HepG2 (cell line): ENCODE measurements around the gene ZNF341. TPM values are rescaled to one million over a fixed set of nuclear protein-coding genes. Genes with fewer than 3 reads are reported as not detected.

Source experiments
- ARNT ChIP-seq: fragments of 450-650 bp; IDR thresholded peaks from 2 replicates; pipeline ENCODE4 v1.6.1; 2017
- CBX5 ChIP-seq: sonication (generic); formaldehyde crosslinking; IDR thresholded peaks from 2 replicates; pipeline ENCODE4 v1.4.0; 2020; ENCODE audit warnings: missing genetic modification reagents, borderline replicate concordance
- ETV6 ChIP-seq: sonication (generic); formaldehyde crosslinking; conservative IDR thresholded peaks from 2 replicates; pipeline ENCODE4 v1.4.0; 2020; ENCODE audit warnings: missing genetic modification reagents
- GZF1 ChIP-seq: sonication (generic); formaldehyde crosslinking; IDR thresholded peaks from 2 replicates; pipeline ENCODE4 v1.5.1; 2020; ENCODE audit warnings: mild to moderate bottlenecking, missing genetic modification reagents
- KDM5B ChIP-seq: sonication (generic); formaldehyde crosslinking; IDR thresholded peaks from 2 replicates; pipeline ENCODE4 v1.4.0; 2020; ENCODE audit warnings: missing genetic modification reagents, mild to moderate bottlenecking, borderline replicate concordance
- MATR3 ChIP-seq: sonication (generic); formaldehyde crosslinking; IDR thresholded peaks from 2 replicates; pipeline ENCODE4 v1.4.0; 2020; ENCODE audit warnings: missing genetic modification reagents
- NFYC ChIP-seq: IDR thresholded peaks from 2 replicates; pipeline ENCODE4 v1.6.1; 2016; ENCODE audit warnings: missing genetic modification reagents, missing compliant biosample characterization
- SALL1 ChIP-seq: sonication (generic); formaldehyde crosslinking; IDR thresholded peaks from 2 replicates; pipeline ENCODE4 v1.8.0; 2022; ENCODE audit warnings: mild to moderate bottlenecking, missing genetic modification reagents
- U2AF2 ChIP-seq: fragments of 200-400 bp; formaldehyde crosslinking; IDR thresholded peaks from 2 replicates; pipeline ENCODE4 v1.6.1; 2017; ENCODE audit warnings: low read depth, mild to moderate bottlenecking, low read length
- ZNF121 ChIP-seq: sonication (generic); formaldehyde crosslinking; IDR thresholded peaks from 2 replicates; pipeline ENCODE4 v1.5.0; 2020; ENCODE audit warnings: mild to moderate bottlenecking, missing genetic modification reagents
- ZNF34 ChIP-seq: sonication (generic); formaldehyde crosslinking; IDR thresholded peaks from 2 replicates; pipeline ENCODE4 v1.4.0; 2020; ENCODE audit warnings: mild to moderate bottlenecking, missing genetic modification reagents, borderline replicate concordance
- ZNF703 ChIP-seq: sonication (generic); formaldehyde crosslinking; IDR thresholded peaks from 2 replicates; pipeline ENCODE4 v1.5.1; 2020; ENCODE audit warnings: missing genetic modification reagents, mild to moderate bottlenecking, moderate library complexity, borderline replicate concordance
- ZNF790 ChIP-seq: sonication (generic); formaldehyde crosslinking; IDR thresholded peaks from 2 replicates; pipeline ENCODE4 v1.8.0; 2022; ENCODE audit warnings: missing genetic modification reagents, mild to moderate bottlenecking, borderline replicate concordance
- ZSCAN25 ChIP-seq: sonication (generic); formaldehyde crosslinking; IDR thresholded peaks from 2 replicates; pipeline ENCODE4 v1.8.0; 2022; ENCODE audit warnings: mild to moderate bottlenecking, missing genetic modification reagents
- polyA plus RNA-seq, 8 experiments: library from polyadenylated mRNA; depleted of rRNA in 3 of 8; stranded (reverse) in 7 of 8; unstranded in 1 of 8; fragments of >200 nt; fragmentation: Illumina TruSeq in 4 of 8; extraction: Trizol in 4 of 8; gene quantifications; 2 replicates each; pipeline versions ENCODE4 v1.2.1 to v1.2.3, GENCODE V29; 2011 to 2016; ENCODE audit warnings: low read depth in 4 of 8, missing spikeins in 1 of 8, mixed read lengths in 1 of 8; ENCODE audit not compliant: insufficient read depth in 1 of 8
- total RNA-seq, 5 experiments: library from RNA; depleted of rRNA; stranded (reverse); fragments of >200 nt; fragmentation: Illumina TruSeq; extraction: Trizol; gene quantifications; 2 replicates each; pipeline ENCODE4 v1.2.3, GENCODE V29; 2016; ENCODE audit warnings: low read depth in 1 of 5
- TF ChIP-seq, protein P1 (sequence below): sonication (generic); formaldehyde crosslinking; IDR thresholded peaks from 2 replicates; pipeline ENCODE4 v1.5.0; 2020; ENCODE audit warnings: mild to moderate bottlenecking, missing genetic modification reagents, borderline replicate concordance
- TF ChIP-seq, protein P2 (sequence below): sonication (generic); formaldehyde crosslinking; IDR thresholded peaks from 2 replicates; pipeline ENCODE4 v1.8.0; 2022; ENCODE audit warnings: missing genetic modification reagents, mild to moderate bottlenecking, inconsistent platforms, borderline replicate concordance
- TF ChIP-seq, protein P3 (sequence below): sonication (generic); formaldehyde crosslinking; IDR thresholded peaks from 2 replicates; pipeline ENCODE4 v1.4.0; 2020; ENCODE audit warnings: missing genetic modification reagents
- TF ChIP-seq, protein P4 (sequence below): IDR thresholded peaks from 2 replicates; pipeline ENCODE4 v1.6.1; 2016; ENCODE audit warnings: control low read depth
- TF ChIP-seq, protein P5 (sequence below): sonication (generic); formaldehyde crosslinking; IDR thresholded peaks from 2 replicates; pipeline ENCODE4 v1.8.1; 2023; ENCODE audit warnings: mild to moderate bottlenecking, moderate library complexity, missing genetic modification reagents
- TF ChIP-seq, protein P6 (sequence below): conservative IDR thresholded peaks from 2 replicates; pipeline ENCODE4 v1.6.1; 2018; ENCODE audit warnings: missing genetic modification reagents

Gene ZNF341
- total and polyA plus RNA-seq, 2 of the 13 experiments (the other 11 are each of a cell fraction or from before 2014, with no cell fraction given), result 1.1 to 2.2 TPM

DNA sequence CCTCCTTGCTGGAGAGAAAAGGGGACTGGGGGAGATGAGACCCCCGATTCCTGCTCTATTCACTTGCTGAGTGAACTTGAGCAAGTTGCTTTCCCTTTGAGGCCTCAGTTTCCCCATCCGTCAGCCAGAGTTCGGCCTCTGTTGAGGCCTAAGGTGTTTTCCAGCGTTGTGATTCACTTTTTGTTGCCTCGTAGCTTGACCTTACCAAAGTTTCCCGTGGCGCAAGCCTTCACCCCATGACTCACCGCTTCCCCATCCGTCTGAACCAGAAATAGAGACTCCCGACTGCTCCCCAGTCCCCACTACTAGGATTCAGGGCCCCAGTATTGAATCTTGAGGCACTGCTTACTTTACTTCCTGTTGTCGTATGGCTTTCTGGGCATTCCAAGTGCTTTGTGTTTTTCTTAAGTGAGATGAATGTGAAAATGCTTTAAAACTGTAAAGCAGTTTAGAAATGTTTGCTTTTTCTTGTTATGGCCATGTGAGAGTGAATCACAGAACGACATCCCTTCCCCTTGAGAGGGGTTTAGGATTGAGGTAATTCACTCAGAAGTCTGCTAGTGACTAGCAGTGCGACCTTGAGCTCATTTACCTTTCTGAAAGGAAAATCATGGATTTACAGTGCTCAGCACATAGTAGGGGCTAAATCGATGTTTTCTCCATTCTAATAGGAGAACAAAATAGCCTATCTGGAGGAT lies 80.5 kb downstream of the ZNF341 start (continued):
- TF ChIP-seq, protein P1, sequence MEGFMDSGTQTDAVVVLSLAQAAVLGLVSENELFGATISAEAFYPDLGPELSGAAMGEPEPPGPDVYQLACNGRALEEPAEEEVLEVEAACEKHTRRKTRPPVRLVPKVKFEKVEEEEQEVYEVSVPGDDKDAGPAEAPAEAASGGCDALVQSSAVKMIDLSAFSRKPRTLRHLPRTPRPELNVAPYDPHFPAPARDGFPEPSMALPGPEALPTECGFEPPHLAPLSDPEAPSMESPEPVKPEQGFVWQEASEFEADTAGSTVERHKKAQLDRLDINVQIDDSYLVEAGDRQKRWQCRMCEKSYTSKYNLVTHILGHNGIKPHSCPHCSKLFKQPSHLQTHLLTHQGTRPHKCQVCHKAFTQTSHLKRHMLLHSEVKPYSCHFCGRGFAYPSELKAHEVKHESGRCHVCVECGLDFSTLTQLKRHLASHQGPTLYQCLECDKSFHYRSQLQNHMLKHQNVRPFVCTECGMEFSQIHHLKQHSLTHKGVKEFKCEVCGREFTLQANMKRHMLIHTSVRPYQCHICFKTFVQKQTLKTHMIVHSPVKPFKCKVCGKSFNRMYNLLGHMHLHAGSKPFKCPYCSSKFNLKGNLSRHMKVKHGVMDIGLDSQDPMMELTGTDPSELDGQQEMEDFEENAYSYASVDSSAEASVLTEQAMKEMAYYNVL (CRISPR knock-in tag), result no peak
- 0 out of 2 replicates have a peak, but pooled peaks have one; percentile 24 for TF ChIP-seq GZF1 (CRISPR knock-in tag)
- TF ChIP-seq ETV6 (CRISPR knock-in tag), result no peak
- TF ChIP-seq U2AF2, result no peak
- 0 out of 2 replicates have a peak, but pooled peaks have one; percentile 3 for TF ChIP-seq ZSCAN25
- TF ChIP-seq ZNF790 (CRISPR knock-in tag), result 0 out of 2 replicates have a peak, but pooled peaks have one; percentile 48
- TF ChIP-seq, protein P2, sequence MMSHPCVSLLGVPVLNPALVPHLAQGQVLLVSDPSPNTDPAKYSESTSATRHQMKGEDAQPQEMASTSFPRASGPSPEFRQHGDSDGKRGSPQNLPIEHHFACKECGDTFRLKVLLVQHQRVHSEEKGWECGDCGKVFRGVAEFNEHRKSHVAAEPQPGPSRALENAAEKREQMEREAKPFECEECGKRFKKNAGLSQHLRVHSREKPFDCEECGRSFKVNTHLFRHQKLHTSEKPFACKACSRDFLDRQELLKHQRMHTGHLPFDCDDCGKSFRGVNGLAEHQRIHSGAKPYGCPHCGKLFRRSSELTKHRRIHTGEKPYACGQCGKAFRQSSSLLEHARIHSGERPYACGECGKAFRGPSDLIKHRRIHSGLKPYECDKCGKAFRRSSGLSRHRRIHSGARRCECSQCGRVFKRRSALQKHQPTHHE, result no peak; the same call in 1 of the 2 replicates
- TF ChIP-seq ARNT, result no peak
- peak; percentile 40; the same call in 1 of the 2 replicates for TF ChIP-seq CBX5 (CRISPR knock-in tag)
- TF ChIP-seq SALL1 (CRISPR knock-in tag), result no peak
- TF ChIP-seq ZNF34 (CRISPR knock-in tag), result no peak
- TF ChIP-seq, protein P3, sequence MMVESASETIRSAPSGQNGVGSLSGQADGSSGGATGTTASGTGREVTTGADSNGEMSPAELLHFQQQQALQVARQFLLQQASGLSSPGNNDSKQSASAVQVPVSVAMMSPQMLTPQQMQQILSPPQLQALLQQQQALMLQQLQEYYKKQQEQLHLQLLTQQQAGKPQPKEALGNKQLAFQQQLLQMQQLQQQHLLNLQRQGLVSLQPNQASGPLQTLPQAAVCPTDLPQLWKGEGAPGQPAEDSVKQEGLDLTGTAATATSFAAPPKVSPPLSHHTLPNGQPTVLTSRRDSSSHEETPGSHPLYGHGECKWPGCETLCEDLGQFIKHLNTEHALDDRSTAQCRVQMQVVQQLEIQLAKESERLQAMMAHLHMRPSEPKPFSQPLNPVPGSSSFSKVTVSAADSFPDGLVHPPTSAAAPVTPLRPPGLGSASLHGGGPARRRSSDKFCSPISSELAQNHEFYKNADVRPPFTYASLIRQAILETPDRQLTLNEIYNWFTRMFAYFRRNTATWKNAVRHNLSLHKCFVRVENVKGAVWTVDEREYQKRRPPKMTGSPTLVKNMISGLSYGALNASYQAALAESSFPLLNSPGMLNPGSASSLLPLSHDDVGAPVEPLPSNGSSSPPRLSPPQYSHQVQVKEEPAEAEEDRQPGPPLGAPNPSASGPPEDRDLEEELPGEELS (CRISPR knock-in tag), result no peak
- TF ChIP-seq, protein P4, sequence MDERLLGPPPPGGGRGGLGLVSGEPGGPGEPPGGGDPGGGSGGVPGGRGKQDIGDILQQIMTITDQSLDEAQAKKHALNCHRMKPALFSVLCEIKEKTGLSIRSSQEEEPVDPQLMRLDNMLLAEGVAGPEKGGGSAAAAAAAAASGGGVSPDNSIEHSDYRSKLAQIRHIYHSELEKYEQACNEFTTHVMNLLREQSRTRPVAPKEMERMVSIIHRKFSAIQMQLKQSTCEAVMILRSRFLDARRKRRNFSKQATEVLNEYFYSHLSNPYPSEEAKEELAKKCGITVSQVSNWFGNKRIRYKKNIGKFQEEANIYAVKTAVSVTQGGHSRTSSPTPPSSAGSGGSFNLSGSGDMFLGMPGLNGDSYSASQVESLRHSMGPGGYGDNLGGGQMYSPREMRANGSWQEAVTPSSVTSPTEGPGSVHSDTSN (CRISPR knock-in tag), result no peak
- TF ChIP-seq, protein P5, sequence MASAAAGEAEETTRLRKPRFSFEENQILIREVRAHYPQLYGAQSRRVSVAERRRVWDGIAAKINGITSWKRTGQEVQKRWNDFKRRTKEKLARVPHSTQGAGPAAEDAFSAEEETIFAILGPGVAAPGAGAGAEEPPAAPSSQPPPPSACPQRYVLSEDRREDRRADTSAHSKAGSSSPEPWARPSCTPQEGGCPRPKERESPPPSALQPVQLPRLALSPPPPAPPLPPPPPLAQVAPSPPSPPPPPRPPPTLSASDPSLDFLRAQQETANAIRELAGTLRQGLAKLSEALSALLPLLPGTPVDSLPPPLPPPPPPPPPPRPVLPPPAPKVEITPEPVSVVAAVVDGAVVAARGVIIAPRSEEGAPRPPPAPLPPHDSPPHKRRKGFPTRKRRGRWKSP (CRISPR knock-in tag), result peak; percentile 40; the same call in 1 of the 2 replicates
- TF ChIP-seq KDM5B (CRISPR knock-in tag), result 0 out of 2 replicates have a peak, but pooled peaks have one; percentile 2
- TF ChIP-seq ZNF121 (CRISPR knock-in tag), result no peak
- TF ChIP-seq, protein P6, sequence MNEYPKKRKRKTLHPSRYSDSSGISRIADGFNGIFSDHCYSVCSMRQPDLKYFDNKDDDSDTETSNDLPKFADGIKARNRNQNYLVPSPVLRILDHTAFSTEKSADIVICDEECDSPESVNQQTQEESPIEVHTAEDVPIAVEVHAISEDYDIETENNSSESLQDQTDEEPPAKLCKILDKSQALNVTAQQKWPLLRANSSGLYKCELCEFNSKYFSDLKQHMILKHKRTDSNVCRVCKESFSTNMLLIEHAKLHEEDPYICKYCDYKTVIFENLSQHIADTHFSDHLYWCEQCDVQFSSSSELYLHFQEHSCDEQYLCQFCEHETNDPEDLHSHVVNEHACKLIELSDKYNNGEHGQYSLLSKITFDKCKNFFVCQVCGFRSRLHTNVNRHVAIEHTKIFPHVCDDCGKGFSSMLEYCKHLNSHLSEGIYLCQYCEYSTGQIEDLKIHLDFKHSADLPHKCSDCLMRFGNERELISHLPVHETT (CRISPR knock-in tag), result no peak
- 0 out of 2 replicates have a peak, but pooled peaks have one; percentile 9 for TF ChIP-seq NFYC (CRISPR knock-in tag)
- no peak for TF ChIP-seq ZNF703 (CRISPR knock-in tag)
- TF ChIP-seq MATR3, result no peak
